K562 (cell line): ENCODE measurements around the gene PI4KA. TPM values are rescaled to one million over a fixed set of nuclear protein-coding genes. Genes with fewer than 3 reads are reported as not detected.

Source experiments
- ADNP ChIP-seq: fragments of 200-800 bp; sonication (Bioruptor generic); IDR thresholded peaks from 2 replicates; pipeline ENCODE4 v1.6.1; 2016; ENCODE audit warnings: missing genetic modification characterization, missing compliant biosample characterization
- ATF1 ChIP-seq, 2 experiments: fragments of 450-650 bp in 1 of 2; IDR thresholded peaks; 2 replicates each; pipeline ENCODE4 v1.6.1; 2016; ENCODE audit warnings: missing compliant biosample characterization in 1 of 2, missing genetic modification characterization in 1 of 2
- ATF4 ChIP-seq: fragments of 450-650 bp; formaldehyde crosslinking; IDR thresholded peaks from 2 replicates; pipeline ENCODE4 v1.4.0; 2022; ENCODE audit warnings: mild to moderate bottlenecking, moderate library complexity
- CBX5 ChIP-seq: IDR thresholded peaks from 2 replicates; pipeline ENCODE4 v1.6.1; 2014; ENCODE audit warnings: low read depth, borderline replicate concordance
- E4F1 ChIP-seq: fragments of 250-450 bp; sonication (Bioruptor Pico); IDR thresholded peaks from 2 replicates; pipeline ENCODE4 v1.5.0; 2021; ENCODE audit warnings: mild to moderate bottlenecking, borderline replicate concordance
- GABPB2 ChIP-seq: fragments of 250-450 bp; sonication (Bioruptor Pico); conservative IDR thresholded peaks from 2 replicates; pipeline ENCODE4 v1.5.1; 2021; ENCODE audit warnings: mild to moderate bottlenecking
- HSF4 ChIP-seq: fragments of 250-450 bp; sonication (Bioruptor Pico); IDR thresholded peaks from 2 replicates; pipeline ENCODE4 v2.1.2; 2022; ENCODE audit warnings: mild to moderate bottlenecking, moderate library complexity, borderline replicate concordance
- JUNB ChIP-seq: fragments of 450-650 bp; formaldehyde crosslinking; conservative IDR thresholded peaks from 2 replicates; pipeline ENCODE4 v1.4.0; 2020; ENCODE audit warnings: mild to moderate bottlenecking
- MEF2A ChIP-seq: IDR thresholded peaks from 2 replicates; pipeline ENCODE4 v1.6.1; 2011; ENCODE audit warnings: low read depth, mild to moderate bottlenecking, low read length, moderate library complexity; ENCODE audit not compliant: control insufficient read depth
- MTA2 ChIP-seq: fragments of 450-650 bp; IDR thresholded peaks from 2 replicates; pipeline ENCODE4 v1.6.1; 2016; ENCODE audit warnings: low read depth
- MTA3 ChIP-seq: fragments of 450-650 bp; formaldehyde crosslinking; IDR thresholded peaks from 2 replicates; pipeline ENCODE4 v1.6.1; 2017; ENCODE audit warnings: mild to moderate bottlenecking, borderline replicate concordance
- NR3C1 ChIP-seq: sonication (generic); formaldehyde crosslinking; IDR thresholded peaks from 2 replicates; pipeline ENCODE4 v1.8.1; 2022; ENCODE audit warnings: missing genetic modification reagents
- PURB ChIP-seq: sonication (generic); formaldehyde crosslinking; IDR thresholded peaks from 2 replicates; pipeline ENCODE4 v1.9.0; 2021; ENCODE audit warnings: low read depth, mild to moderate bottlenecking, missing genetic modification reagents
- RBM17 ChIP-seq: fragments of 200-400 bp; formaldehyde crosslinking; IDR thresholded peaks from 2 replicates; pipeline ENCODE4 v1.6.1; 2017; ENCODE audit warnings: low read depth, mild to moderate bottlenecking, low read length, borderline replicate concordance
- RBM34 ChIP-seq: fragments of 200-400 bp; formaldehyde crosslinking; IDR thresholded peaks from 2 replicates; pipeline ENCODE4 v1.6.1; 2018; ENCODE audit warnings: low read length, borderline replicate concordance; ENCODE audit not compliant: insufficient read depth
- TAF15 ChIP-seq: fragments of 200-400 bp; formaldehyde crosslinking; IDR thresholded peaks from 2 replicates; pipeline ENCODE4 v1.6.1; 2017; ENCODE audit warnings: mild to moderate bottlenecking, low read depth, low read length, moderate library complexity
- TAF7 ChIP-seq: fragments of 450-650 bp; IDR thresholded peaks from 2 replicates; pipeline ENCODE4 v1.6.1; 2016; ENCODE audit warnings: missing genetic modification characterization, missing compliant biosample characterization
- ZNF561 ChIP-seq: fragments of 450-650 bp; formaldehyde crosslinking; conservative IDR thresholded peaks from 2 replicates; pipeline ENCODE4 v1.4.0; 2020; ENCODE audit warnings: mild to moderate bottlenecking, moderate library complexity
- ZNF57 ChIP-seq: fragments of 450-650 bp; formaldehyde crosslinking; IDR thresholded peaks from 2 replicates; pipeline ENCODE4 v1.4.0; 2020; ENCODE audit warnings: mild to moderate bottlenecking, moderate library complexity
- polyA plus RNA-seq, 8 experiments: library from polyadenylated mRNA; depleted of rRNA in 4 of 8; stranded (reverse) in 5 of 8; unstranded in 3 of 8; fragments of >200 nt; fragmentation: Nextera tagmentation in 2 of 8; fragmentation: Illumina TruSeq in 1 of 8; extraction: Ambion mirVana in 2 of 8; extraction: Trizol in 1 of 8; gene quantifications; 2 replicates each; pipeline versions ENCODE4 v1.2.1 to v1.2.3, GENCODE V29; 2011 to 2014; ENCODE audit warnings: inconsistent platforms in 1 of 8, missing spikeins in 1 of 8
- total RNA-seq, 7 experiments: library from RNA; depleted of rRNA in 6 of 7; stranded (reverse); fragments of >200 nt in 6 of 7; fragmentation: Illumina TruSeq in 2 of 7; extraction: Trizol in 2 of 7; gene quantifications; 2 replicates each; pipeline versions ENCODE4 v1.2.1 to v1.2.3, GENCODE V29; 2011 to 2021; ENCODE audit warnings: low replicate concordance in 1 of 7
- TF ChIP-seq, protein P1 (sequence below): IDR thresholded peaks from 2 replicates; pipeline ENCODE4 v1.6.1; 2012; ENCODE audit warnings: low read depth, low read length, improper control_type of control experiment, borderline replicate concordance
- TF ChIP-seq, protein P2 (sequence below): fragments of 450-650 bp; IDR thresholded peaks from 2 replicates; pipeline ENCODE4 v1.6.1; 2016; ENCODE audit warnings: borderline replicate concordance

PI4KA gene
- total and polyA plus RNA-seq, 9 of the 15 experiments (the other 6 are each of a cell fraction or from before 2014, with no cell fraction given), result 7.3 to 187 (median 84.7) TPM

DNA sequence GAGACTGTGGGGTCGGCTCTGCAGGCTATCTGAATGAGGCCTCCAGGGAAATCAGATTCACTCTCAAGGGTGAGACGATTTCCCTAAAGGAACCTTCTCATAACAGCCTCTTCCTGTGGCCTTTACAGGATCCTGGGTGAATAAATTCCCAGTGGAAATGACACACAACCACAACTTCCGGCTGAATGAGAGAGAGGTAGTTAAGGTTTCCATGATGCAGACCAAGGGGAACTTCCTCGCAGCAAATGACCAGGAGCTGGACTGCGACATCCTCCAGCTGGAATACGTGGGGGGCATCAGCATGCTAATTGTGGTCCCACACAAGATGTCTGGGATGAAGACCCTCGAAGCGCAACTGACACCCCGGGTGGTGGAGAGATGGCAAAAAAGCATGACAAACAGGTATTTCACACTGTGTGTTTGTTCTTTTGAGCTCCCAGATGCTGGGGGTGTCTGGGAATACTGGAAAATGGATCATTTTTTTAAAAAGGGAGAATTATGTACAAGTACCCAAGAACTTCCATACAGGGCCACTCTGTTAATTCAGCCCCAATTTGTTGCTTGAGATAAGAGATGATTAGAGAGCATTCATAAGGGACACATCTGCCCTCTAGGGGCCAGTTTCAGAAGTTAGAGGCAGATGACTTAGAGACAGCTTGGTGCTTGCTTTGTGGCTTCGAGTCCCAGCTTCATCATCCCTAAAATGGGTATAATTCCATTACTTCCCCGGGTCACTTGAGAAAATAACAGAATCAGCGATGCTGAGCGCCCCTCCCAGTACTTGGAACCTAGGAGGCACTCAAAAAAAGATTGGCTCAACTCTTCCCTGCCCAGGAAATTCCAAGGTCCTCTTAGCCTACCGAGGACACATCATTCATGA lies 74.5 kb downstream of the PI4KA start (continued):
- TF ChIP-seq E4F1 (CRISPR knock-in tag) (no peak), TAF7 (no peak), NR3C1 (CRISPR knock-in tag) (no peak), MTA3 (no peak), CBX5 (no peak), ADNP (tag) (no peak), TAF15 (no peak), ZNF561 (CRISPR knock-in tag) (no peak), PURB (CRISPR knock-in tag) (no peak), JUNB (CRISPR knock-in tag) (0 out of 2 replicates have a peak, but pooled peaks have one; percentile 28), ATF1 (CRISPR knock-in tag; IDR thresholded peaks at IDR 0.05) (no peak), ATF1 (tag; IDR thresholded peaks at IDR 0.05) (no peak), RBM17 (no peak), HSF4 (no peak), MTA2 (no peak), GABPB2 (CRISPR knock-in tag) (no peak), MEF2A (no peak), RBM34 (no peak), ATF4 (no peak), ZNF57 (CRISPR knock-in tag) (0 out of 2 replicates have a peak, but pooled peaks have one; percentile 66)
- TF ChIP-seq, protein P1, sequence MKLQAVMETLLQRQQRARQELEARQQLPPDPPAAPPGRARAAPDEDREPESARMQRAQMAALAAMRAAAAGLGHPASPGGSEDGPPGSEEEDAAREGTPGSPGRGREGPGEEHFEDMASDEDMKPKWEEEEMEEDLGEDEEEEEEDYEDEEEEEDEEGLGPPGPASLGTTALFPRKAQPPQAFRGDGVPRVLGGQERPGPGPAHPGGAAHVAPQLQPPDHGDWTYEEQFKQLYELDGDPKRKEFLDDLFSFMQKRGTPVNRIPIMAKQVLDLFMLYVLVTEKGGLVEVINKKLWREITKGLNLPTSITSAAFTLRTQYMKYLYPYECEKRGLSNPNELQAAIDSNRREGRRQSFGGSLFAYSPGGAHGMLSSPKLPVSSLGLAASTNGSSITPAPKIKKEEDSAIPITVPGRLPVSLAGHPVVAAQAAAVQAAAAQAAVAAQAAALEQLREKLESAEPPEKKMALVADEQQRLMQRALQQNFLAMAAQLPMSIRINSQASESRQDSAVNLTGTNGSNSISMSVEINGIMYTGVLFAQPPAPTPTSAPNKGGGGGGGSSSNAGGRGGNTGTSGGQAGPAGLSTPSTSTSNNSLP, result peak; percentile 100
- TF ChIP-seq, protein P2, sequence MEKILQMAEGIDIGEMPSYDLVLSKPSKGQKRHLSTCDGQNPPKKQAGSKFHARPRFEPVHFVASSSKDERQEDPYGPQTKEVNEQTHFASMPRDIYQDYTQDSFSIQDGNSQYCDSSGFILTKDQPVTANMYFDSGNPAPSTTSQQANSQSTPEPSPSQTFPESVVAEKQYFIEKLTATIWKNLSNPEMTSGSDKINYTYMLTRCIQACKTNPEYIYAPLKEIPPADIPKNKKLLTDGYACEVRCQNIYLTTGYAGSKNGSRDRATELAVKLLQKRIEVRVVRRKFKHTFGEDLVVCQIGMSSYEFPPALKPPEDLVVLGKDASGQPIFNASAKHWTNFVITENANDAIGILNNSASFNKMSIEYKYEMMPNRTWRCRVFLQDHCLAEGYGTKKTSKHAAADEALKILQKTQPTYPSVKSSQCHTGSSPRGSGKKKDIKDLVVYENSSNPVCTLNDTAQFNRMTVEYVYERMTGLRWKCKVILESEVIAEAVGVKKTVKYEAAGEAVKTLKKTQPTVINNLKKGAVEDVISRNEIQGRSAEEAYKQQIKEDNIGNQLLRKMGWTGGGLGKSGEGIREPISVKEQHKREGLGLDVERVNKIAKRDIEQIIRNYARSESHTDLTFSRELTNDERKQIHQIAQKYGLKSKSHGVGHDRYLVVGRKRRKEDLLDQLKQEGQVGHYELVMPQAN, result no peak
